Neural cell (in vitro differentiated cells): ENCODE data around the gene BBS4. TPM values are rescaled to one million over a fixed set of nuclear protein-coding genes. Genes with fewer than 3 reads are reported as not detected.
"Not testable (repeated sequence)": the region's sequence is repeated elsewhere in the genome, so short reads cannot be mapped to it uniquely, and the experiment has no call there.

Source experiments
- H2AFZ ChIP-seq: fragments of 200-600, 300-800 bp; sonication (generic), shearing (Covaris generic); 2 replicates; pipeline ENCODE4 v1.6.0; 2014; ENCODE audit warnings: low read depth, mild to moderate bottlenecking, antibody characterized with exemption, low read length, moderate library complexity
- H3F3A ChIP-seq: fragments of 200-600 bp; shearing (Covaris generic); 2 replicates; pipeline ENCODE4 v1.6.1; 2016; ENCODE audit warnings: mild to moderate bottlenecking, moderate library complexity, mixed read lengths, antibody characterized with exemption, low read length; ENCODE audit not compliant: insufficient read depth, poor library complexity, severe bottlenecking
- H3K27ac ChIP-seq: fragments of 200-600, 300-800 bp; sonication (generic), shearing (Covaris generic); 2 replicates; pipeline ENCODE4 v1.5.1; 2014; ENCODE audit warnings: mild to moderate bottlenecking, low read length, moderate library complexity
- H3K27me3 ChIP-seq: fragments of 300-800, 200-600 bp; sonication (generic), shearing (Covaris generic); 2 replicates; pipeline ENCODE4 v1.6.0; 2014; ENCODE audit warnings: mild to moderate bottlenecking, low read depth, low read length, moderate library complexity; ENCODE audit not compliant: insufficient read depth
- H3K36me3 ChIP-seq: fragments of 300-800, 200-600 bp; sonication (generic), shearing (Covaris generic); 2 replicates; pipeline ENCODE4 v1.5.1; 2014; ENCODE audit warnings: mild to moderate bottlenecking, antibody characterized with exemption, low read length, moderate library complexity; ENCODE audit not compliant: insufficient read depth
- H3K4me2 ChIP-seq: fragments of 300-800, 200-600 bp; sonication (generic), shearing (Covaris generic); 2 replicates; pipeline ENCODE4 v1.6.0; 2014; ENCODE audit warnings: mild to moderate bottlenecking, low read length
- H3K4me3 ChIP-seq: fragments of 300-800, 200-600 bp; sonication (generic), shearing (Covaris generic); 2 replicates; pipeline ENCODE4 v1.5.1; 2014; ENCODE audit warnings: mild to moderate bottlenecking, low read length, moderate library complexity
- H3K79me2 ChIP-seq: fragments of 200-600 bp; shearing (Covaris generic); replicated peaks from 2 replicates; pipeline ENCODE4 v1.6.0; 2014; ENCODE audit warnings: mild to moderate bottlenecking, low read length, moderate library complexity; ENCODE audit not compliant: insufficient read depth
- H3K9ac ChIP-seq: fragments of 300-800, 200-600 bp; sonication (generic), shearing (Covaris generic); 2 replicates; pipeline ENCODE4 v1.6.1; 2016; ENCODE audit warnings: mild to moderate bottlenecking, low read length, mixed read lengths
- H3K9me2 ChIP-seq: fragments of 200-600 bp; shearing (Covaris generic); 2 replicates; pipeline ENCODE4 v1.6.1; 2016; ENCODE audit warnings: mild to moderate bottlenecking, low read length, mixed read lengths; ENCODE audit not compliant: insufficient read depth
- H3K9me3 ChIP-seq: fragments of 200-600, 300-800 bp; sonication (generic), shearing (Covaris generic); 2 replicates; pipeline ENCODE4 v1.6.1; 2016; ENCODE audit warnings: mild to moderate bottlenecking, mixed run types, low read length, moderate library complexity, mixed read lengths
- H4K20me1 ChIP-seq: fragments of 200-600 bp; shearing (Covaris generic); 2 replicates; pipeline ENCODE4 v1.6.1; 2016; ENCODE audit warnings: mild to moderate bottlenecking, mixed run types; ENCODE audit not compliant: insufficient read depth
- CTCF ChIP-seq: fragments of 450-650 bp; IDR thresholded peaks from 2 replicates; pipeline ENCODE4 v1.5.1; 2014; ENCODE audit warnings: antibody characterized with exemption, mild to moderate bottlenecking, moderate library complexity; ENCODE audit not compliant: poor library complexity, severe bottlenecking
- EP300 ChIP-seq: fragments of 450-650 bp; conservative IDR thresholded peaks from 2 replicates; pipeline ENCODE4 v1.6.1; 2014; ENCODE audit warnings: antibody characterized with exemption, mild to moderate bottlenecking, moderate library complexity; ENCODE audit not compliant: poor library complexity, severe bottlenecking
- MXI1 ChIP-seq: fragments of 450-650 bp; conservative IDR thresholded peaks from 2 replicates; pipeline ENCODE4 v1.6.1; 2014; ENCODE audit warnings: antibody characterized with exemption, mild to moderate bottlenecking; ENCODE audit not compliant: poor library complexity, severe bottlenecking
- RAD21 ChIP-seq: fragments of 450-650 bp; conservative IDR thresholded peaks from 2 replicates; pipeline ENCODE4 v1.6.1; 2014; ENCODE audit warnings: antibody characterized with exemption, mild to moderate bottlenecking, moderate library complexity
- REST ChIP-seq: IDR thresholded peaks from 2 replicates; pipeline ENCODE4 v1.6.1; 2012; ENCODE audit warnings: borderline replicate concordance
- SMC3 ChIP-seq: fragments of 450-650 bp; conservative IDR thresholded peaks from 2 replicates; pipeline ENCODE4 v1.6.1; 2014; ENCODE audit warnings: antibody characterized with exemption, mild to moderate bottlenecking, moderate library complexity; ENCODE audit not compliant: poor library complexity
- TAF1 ChIP-seq: IDR thresholded peaks from 2 replicates; pipeline ENCODE4 v1.6.1; 2012; ENCODE audit warnings: low read depth
- polyA plus RNA-seq: library from polyadenylated mRNA; depleted of rRNA; stranded (reverse); fragments of >200 nt; gene quantifications from 2 replicates; pipeline ENCODE4 v1.2.3, GENCODE V29; 2014

Gene BBS4
- polyA plus RNA-seq, 1 donor from 2014 or later, result 88.2 TPM

GRCh38 chr15:72663931-72664330 lies 22.1 kb upstream of the BBS4 start:
- not testable (repeated sequence) for H3F3A ChIP-seq, H3K79me2 ChIP-seq, H3K36me3 ChIP-seq, H4K20me1 ChIP-seq, H3K4me3 ChIP-seq, H3K27ac ChIP-seq, H3K9ac ChIP-seq, H3K9me3 ChIP-seq, H3K27me3 ChIP-seq, H2AFZ ChIP-seq, H3K4me2 ChIP-seq, H3K9me2 ChIP-seq

GRCh38 chr15:72665706-72666105 lies 20.3 kb upstream of the BBS4 start:
- not testable (repeated sequence) for H3K9ac ChIP-seq, H3K27ac ChIP-seq, H3F3A ChIP-seq, H3K36me3 ChIP-seq, H3K9me2 ChIP-seq, H3K4me3 ChIP-seq, H3K79me2 ChIP-seq, H2AFZ ChIP-seq, H3K27me3 ChIP-seq, H3K4me2 ChIP-seq, H4K20me1 ChIP-seq, H3K9me3 ChIP-seq

GRCh38 chr15:72669803-72670202 lies 16.2 kb upstream of the BBS4 start:
- H3K9ac ChIP-seq, H3K9me2 ChIP-seq, H3K4me2 ChIP-seq, H3K9me3 ChIP-seq, H4K20me1 ChIP-seq, H3K4me3 ChIP-seq, H3K27me3 ChIP-seq, H2AFZ ChIP-seq, H3K27ac ChIP-seq, H3F3A ChIP-seq, H3K79me2 ChIP-seq, H3K36me3 ChIP-seq: not testable (repeated sequence)

GRCh38 chr15:72670656-72671352 lies 15.2 kb upstream of the BBS4 start:
- H3K9me2 ChIP-seq, H3K27me3 ChIP-seq, H3K9ac ChIP-seq, H3K27ac ChIP-seq, H3K9me3 ChIP-seq, H2AFZ ChIP-seq, H3F3A ChIP-seq, H3K4me3 ChIP-seq, H3K79me2 ChIP-seq, H4K20me1 ChIP-seq, H3K4me2 ChIP-seq, H3K36me3 ChIP-seq: not testable (repeated sequence)
- peak; percentile 68 for TF ChIP-seq CTCF

- H2AFZ ChIP-seq, result no peak overlapping the region
- H3K4me3 ChIP-seq, result no peak overlapping the region
- no peak overlapping the region for H3K27ac ChIP-seq
- H3K36me3 ChIP-seq, result no peaks in the 10 kb centered on the region
- no peak overlapping the region for H3K4me2 ChIP-seq
- no peak overlapping the region for H3K9ac ChIP-seq
- no peaks in the 10 kb centered on the region for H3K9me3 ChIP-seq
- H3K79me2 ChIP-seq, result no peaks in the 10 kb centered on the region
- H3F3A ChIP-seq, result no peaks in the 10 kb centered on the region
- H3K27me3 ChIP-seq, result no peaks in the 10 kb centered on the region
- H4K20me1 ChIP-seq, result no peaks in the 10 kb centered on the region
- H3K9me2 ChIP-seq, result no peaks in the 10 kb centered on the region
- no peak for TF ChIP-seq MXI1
- no peak for TF ChIP-seq REST
- no peak for TF ChIP-seq RAD21
- TF ChIP-seq SMC3, result no peak
- no peak for TF ChIP-seq EP300
- no peak for TF ChIP-seq CTCF
- no peak for TF ChIP-seq TAF1
These were observed 14.5 kb upstream of the BBS4 start for GRCh38 chr15:72671525-72671924.
